HEK293 (cell line): ENCODE results near the gene KCTD19.

Experiments
- CTCF ChIA-PET: fragments of 350-600 bp; formaldehyde crosslinking; extraction: SDS; loops from one replicate; lab custom pipeline; 2021; ENCODE audit warnings: antibody characterized with exemption; lab: Yijun Ruan, JAX
- POLR2A ChIA-PET: fragments of 300-600 bp; formaldehyde crosslinking; extraction: SDS; loops from one replicate; lab custom pipeline; 2020; ENCODE audit warnings: antibody characterized with exemption, inconsistent platforms; lab: Yijun Ruan, JAX
- H3K27ac ChIP-seq: fragments of 200-500 bp; sonication (Bioruptor generic); 2 replicates; pipeline ENCODE4 v1.5.1; 2014; ENCODE audit warnings: low read depth, low read length, control low read depth, inconsistent platforms; ENCODE audit errors: extremely low read depth
- H3K36me3 ChIP-seq, 2 experiments: fragments of 200-500 bp in 1 of 2; sonication (Bioruptor generic) in 1 of 2; 1 replicate in 1 of 2; 2 replicates in 1 of 2; pipeline ENCODE4 v1.5.1; 2014 to 2017; ENCODE audit warnings: inconsistent platforms in 2 of 2, low read length in 2 of 2; ENCODE audit not compliant: control insufficient read depth in 2 of 2, insufficient read depth in 1 of 2
- H3K4me1 ChIP-seq: fragments of 200-500 bp; sonication (Bioruptor generic); 2 replicates; pipeline ENCODE4 v1.5.1; 2014; ENCODE audit warnings: mild to moderate bottlenecking, low read length, inconsistent platforms; ENCODE audit not compliant: control insufficient read depth, insufficient read depth
- H3K4me3 ChIP-seq: 2 replicates; pipeline ENCODE4 v1.5.1; 2011; ENCODE audit warnings: low read depth, mild to moderate bottlenecking, control low read depth, low read length, moderate library complexity
- H3K9me3 ChIP-seq: fragments of 200-500 bp; sonication (Bioruptor generic); 2 replicates; pipeline ENCODE4 v1.5.1; 2014; ENCODE audit warnings: low read depth, low read length, inconsistent platforms; ENCODE audit not compliant: control insufficient read depth, insufficient read depth
- GFI1B ChIP-seq: fragments of 450-650 bp; formaldehyde crosslinking; IDR thresholded peaks from 2 replicates; pipeline ENCODE4 v1.5.1; 2016; ENCODE audit warnings: missing biosample characterization, missing genetic modification characterization
- SP3 ChIP-seq: fragments of 450-650 bp; formaldehyde crosslinking; IDR thresholded peaks from 2 replicates; pipeline ENCODE4 v1.5.1; 2016; ENCODE audit warnings: missing biosample characterization, missing genetic modification characterization
- TCF7L2 ChIP-seq: IDR thresholded peaks from 2 replicates; pipeline ENCODE4 v1.6.1; 2011; ENCODE audit warnings: low read depth, mild to moderate bottlenecking, inconsistent platforms, low read length, moderate library complexity, borderline replicate concordance
- ZBTB11 ChIP-seq: fragments of 450-650 bp; formaldehyde crosslinking; conservative IDR thresholded peaks from 2 replicates; pipeline ENCODE4 v1.5.1; 2016; ENCODE audit warnings: low read depth, missing biosample characterization, missing genetic modification characterization
- ZBTB48 ChIP-seq: fragments of 450-650 bp; formaldehyde crosslinking; IDR thresholded peaks from 2 replicates; pipeline ENCODE4 v1.5.1; 2016; ENCODE audit warnings: missing biosample characterization, missing genetic modification characterization
- ZFP3 ChIP-seq: fragments of 450-650 bp; formaldehyde crosslinking; IDR thresholded peaks from 2 replicates; pipeline ENCODE4 v1.5.1; 2016; ENCODE audit warnings: low read depth, missing biosample characterization, missing genetic modification characterization
- ZNF266 ChIP-seq: fragments of 450-650 bp; formaldehyde crosslinking; IDR thresholded peaks from 2 replicates; pipeline ENCODE4 v1.5.1; 2016; ENCODE audit warnings: missing biosample characterization, missing genetic modification characterization, low read depth
- ZNF341 ChIP-seq: fragments of 450-650 bp; formaldehyde crosslinking; IDR thresholded peaks from 2 replicates; pipeline ENCODE4; 2016; ENCODE audit warnings: low read depth, missing biosample characterization, missing genetic modification characterization
- ZNF426 ChIP-seq: fragments of 450-650 bp; formaldehyde crosslinking; IDR thresholded peaks from 2 replicates; pipeline ENCODE4 v1.5.1; 2017; ENCODE audit warnings: missing biosample characterization, missing genetic modification characterization, mild to moderate bottlenecking, inconsistent platforms, moderate library complexity
- ZNF48 ChIP-seq: fragments of 450-650 bp; formaldehyde crosslinking; IDR thresholded peaks from 2 replicates; pipeline ENCODE4 v1.5.1; 2016; ENCODE audit warnings: missing biosample characterization, missing genetic modification characterization
- ZNF610 ChIP-seq: fragments of 450-650 bp; formaldehyde crosslinking; IDR thresholded peaks from 2 replicates; pipeline ENCODE4 v1.5.1; 2016; ENCODE audit warnings: missing biosample characterization, missing genetic modification characterization, borderline replicate concordance
- ZNF660 ChIP-seq: fragments of 450-650 bp; IDR thresholded peaks from 2 replicates; pipeline ENCODE4 v1.5.1; 2018; ENCODE audit warnings: missing biosample characterization, mild to moderate bottlenecking, missing genetic modification characterization
- TF ChIP-seq, protein P1 (sequence below): fragments of 450-650 bp; formaldehyde crosslinking; IDR thresholded peaks from 2 replicates; pipeline ENCODE4 v1.5.1; 2016; ENCODE audit warnings: missing biosample characterization, missing genetic modification characterization
- TF ChIP-seq, protein P2 (sequence below): fragments of 450-650 bp; formaldehyde crosslinking; IDR thresholded peaks from 2 replicates; pipeline ENCODE4 v1.5.1; 2016; ENCODE audit warnings: missing biosample characterization, missing genetic modification characterization, low read depth
- TF ChIP-seq, protein P3 (sequence below): fragments of 450-650 bp; formaldehyde crosslinking; IDR thresholded peaks from 2 replicates; pipeline ENCODE4 v1.5.1; 2016; ENCODE audit warnings: missing biosample characterization, missing genetic modification characterization, borderline replicate concordance
- TF ChIP-seq, protein P4 (sequence below): fragments of 450-650 bp; formaldehyde crosslinking; IDR thresholded peaks from 2 replicates; pipeline ENCODE4 v1.5.1; 2016; ENCODE audit warnings: missing biosample characterization, missing genetic modification characterization

KCTD19 gene

DNA sequence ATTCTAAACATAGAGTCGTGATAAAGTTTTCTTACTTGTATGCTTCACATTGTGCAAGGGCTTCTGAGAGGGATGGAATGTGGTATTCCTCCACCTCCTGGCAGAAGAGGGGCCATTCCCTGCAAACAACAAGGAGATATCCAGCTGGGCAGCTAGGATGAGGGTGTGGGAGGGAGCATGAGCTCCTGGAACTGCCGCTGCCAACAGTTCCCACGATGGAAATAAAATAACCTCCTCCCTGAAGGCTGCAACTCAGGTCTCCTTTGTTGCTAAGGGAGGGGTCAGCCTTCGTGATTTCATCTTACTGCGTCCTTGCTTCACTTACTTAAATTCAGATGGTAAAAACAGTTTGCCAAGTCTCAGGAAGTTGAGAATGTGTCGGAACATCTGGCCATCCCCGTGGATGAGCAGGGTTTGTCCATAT lies 31.6 kb downstream of the KCTD19 start:
- Histone ChIP-seq H3K9me3 (no peaks in the 10 kb centered on the region), H3K27ac (no peak overlapping the region), H3K36me3 (no peaks in the 10 kb centered on the region), H3K4me3 (no peak overlapping the region), H3K4me1 (no peaks in the 10 kb centered on the region)
- TF ChIP-seq ZNF341 (tag by site-specific recombination): peak; percentile 28
- TF ChIP-seq, protein P1, sequence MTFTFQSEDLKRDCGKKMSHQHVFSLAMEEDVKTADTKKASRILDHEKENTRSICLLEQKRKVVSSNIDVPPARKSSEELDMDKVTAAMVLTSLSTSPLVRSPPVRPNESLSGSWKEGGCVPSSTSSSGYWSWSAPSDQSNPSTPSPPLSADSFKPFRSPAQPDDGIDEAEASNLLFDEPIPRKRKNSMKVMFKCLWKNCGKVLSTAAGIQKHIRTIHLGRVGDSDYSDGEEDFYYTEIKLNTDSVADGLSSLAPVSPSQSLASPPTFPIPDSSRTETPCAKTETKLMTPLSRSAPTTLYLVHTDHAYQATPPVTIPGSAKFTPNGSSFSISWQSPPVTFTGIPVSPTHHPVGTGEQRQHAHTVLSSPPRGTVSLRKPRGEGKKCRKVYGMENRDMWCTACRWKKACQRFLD: no peak
- CTCF ChIA-PET: interaction anchor here (0.6 to 1.0 kb wide), 3 partner anchors 11 to 34 kb away, joined by 3 to 6 read pairs (median 3); no protein-coding TSS in a partner anchor
- POLR2A ChIA-PET: no interaction called here

DNA sequence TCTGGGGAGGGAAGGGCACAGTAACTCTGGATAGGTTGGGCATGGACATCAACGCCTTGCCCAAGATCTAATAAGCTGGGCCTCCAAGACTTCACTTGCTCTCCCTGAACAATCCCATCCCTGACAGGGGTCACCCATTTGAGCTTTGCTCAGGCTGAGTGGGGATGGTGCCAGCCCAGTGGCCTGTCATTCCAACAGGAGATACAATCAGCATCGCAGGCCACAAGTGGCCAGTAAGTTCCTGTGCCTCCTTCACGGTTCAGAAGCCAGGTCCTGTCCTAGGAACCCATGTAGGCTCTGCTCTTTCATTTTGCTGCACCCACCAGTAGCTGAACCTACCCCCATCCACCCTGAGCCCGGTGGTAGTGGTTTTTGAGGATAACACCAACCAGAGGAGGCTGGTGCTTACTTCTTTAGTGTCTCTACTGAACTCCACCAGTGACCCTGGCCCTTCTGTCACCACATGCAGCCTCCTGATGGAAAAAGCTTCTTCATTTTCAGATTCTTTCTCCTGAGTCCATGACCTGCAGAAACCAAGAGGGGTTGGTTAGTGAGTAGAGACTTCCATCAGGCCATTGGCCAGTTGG lies 32.3 kb downstream of the KCTD19 start:
- TF ChIP-seq, protein P2, sequence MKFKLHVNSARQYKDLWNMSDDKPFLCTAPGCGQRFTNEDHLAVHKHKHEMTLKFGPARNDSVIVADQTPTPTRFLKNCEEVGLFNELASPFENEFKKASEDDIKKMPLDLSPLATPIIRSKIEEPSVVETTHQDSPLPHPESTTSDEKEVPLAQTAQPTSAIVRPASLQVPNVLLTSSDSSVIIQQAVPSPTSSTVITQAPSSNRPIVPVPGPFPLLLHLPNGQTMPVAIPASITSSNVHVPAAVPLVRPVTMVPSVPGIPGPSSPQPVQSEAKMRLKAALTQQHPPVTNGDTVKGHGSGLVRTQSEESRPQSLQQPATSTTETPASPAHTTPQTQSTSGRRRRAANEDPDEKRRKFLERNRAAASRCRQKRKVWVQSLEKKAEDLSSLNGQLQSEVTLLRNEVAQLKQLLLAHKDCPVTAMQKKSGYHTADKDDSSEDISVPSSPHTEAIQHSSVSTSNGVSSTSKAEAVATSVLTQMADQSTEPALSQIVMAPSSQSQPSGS (tag by site-specific recombination): no peak
- TF ChIP-seq ZBTB11 (tag by site-specific recombination): no peak
- TF ChIP-seq, protein P3, sequence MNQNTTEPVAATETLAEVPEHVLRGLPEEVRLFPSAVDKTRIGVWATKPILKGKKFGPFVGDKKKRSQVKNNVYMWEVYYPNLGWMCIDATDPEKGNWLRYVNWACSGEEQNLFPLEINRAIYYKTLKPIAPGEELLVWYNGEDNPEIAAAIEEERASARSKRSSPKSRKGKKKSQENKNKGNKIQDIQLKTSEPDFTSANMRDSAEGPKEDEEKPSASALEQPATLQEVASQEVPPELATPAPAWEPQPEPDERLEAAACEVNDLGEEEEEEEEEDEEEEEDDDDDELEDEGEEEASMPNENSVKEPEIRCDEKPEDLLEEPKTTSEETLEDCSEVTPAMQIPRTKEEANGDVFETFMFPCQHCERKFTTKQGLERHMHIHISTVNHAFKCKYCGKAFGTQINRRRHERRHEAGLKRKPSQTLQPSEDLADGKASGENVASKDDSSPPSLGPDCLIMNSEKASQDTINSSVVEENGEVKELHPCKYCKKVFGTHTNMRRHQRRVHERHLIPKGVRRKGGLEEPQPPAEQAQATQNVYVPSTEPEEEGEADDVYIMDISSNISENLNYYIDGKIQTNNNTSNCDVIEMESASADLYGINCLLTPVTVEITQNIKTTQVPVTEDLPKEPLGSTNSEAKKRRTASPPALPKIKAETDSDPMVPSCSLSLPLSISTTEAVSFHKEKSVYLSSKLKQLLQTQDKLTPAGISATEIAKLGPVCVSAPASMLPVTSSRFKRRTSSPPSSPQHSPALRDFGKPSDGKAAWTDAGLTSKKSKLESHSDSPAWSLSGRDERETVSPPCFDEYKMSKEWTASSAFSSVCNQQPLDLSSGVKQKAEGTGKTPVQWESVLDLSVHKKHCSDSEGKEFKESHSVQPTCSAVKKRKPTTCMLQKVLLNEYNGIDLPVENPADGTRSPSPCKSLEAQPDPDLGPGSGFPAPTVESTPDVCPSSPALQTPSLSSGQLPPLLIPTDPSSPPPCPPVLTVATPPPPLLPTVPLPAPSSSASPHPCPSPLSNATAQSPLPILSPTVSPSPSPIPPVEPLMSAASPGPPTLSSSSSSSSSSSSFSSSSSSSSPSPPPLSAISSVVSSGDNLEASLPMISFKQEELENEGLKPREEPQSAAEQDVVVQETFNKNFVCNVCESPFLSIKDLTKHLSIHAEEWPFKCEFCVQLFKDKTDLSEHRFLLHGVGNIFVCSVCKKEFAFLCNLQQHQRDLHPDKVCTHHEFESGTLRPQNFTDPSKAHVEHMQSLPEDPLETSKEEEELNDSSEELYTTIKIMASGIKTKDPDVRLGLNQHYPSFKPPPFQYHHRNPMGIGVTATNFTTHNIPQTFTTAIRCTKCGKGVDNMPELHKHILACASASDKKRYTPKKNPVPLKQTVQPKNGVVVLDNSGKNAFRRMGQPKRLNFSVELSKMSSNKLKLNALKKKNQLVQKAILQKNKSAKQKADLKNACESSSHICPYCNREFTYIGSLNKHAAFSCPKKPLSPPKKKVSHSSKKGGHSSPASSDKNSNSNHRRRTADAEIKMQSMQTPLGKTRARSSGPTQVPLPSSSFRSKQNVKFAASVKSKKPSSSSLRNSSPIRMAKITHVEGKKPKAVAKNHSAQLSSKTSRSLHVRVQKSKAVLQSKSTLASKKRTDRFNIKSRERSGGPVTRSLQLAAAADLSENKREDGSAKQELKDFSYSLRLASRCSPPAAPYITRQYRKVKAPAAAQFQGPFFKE (tag by site-specific recombination): no peak
- TF ChIP-seq, protein P1: no peak
- TF ChIP-seq ZNF48 (tag by site-specific recombination): no peak
- TF ChIP-seq ZNF426 (tag by site-specific recombination): no peak
- TF ChIP-seq SP3 (tag by site-specific recombination): no peak
- TF ChIP-seq ZNF610: no peak
- no peak for TF ChIP-seq ZNF266 (tag by site-specific recombination)
- no peak for TF ChIP-seq GFI1B
- no peak for TF ChIP-seq ZNF660 (tag by site-specific recombination)
- TF ChIP-seq, protein P4, sequence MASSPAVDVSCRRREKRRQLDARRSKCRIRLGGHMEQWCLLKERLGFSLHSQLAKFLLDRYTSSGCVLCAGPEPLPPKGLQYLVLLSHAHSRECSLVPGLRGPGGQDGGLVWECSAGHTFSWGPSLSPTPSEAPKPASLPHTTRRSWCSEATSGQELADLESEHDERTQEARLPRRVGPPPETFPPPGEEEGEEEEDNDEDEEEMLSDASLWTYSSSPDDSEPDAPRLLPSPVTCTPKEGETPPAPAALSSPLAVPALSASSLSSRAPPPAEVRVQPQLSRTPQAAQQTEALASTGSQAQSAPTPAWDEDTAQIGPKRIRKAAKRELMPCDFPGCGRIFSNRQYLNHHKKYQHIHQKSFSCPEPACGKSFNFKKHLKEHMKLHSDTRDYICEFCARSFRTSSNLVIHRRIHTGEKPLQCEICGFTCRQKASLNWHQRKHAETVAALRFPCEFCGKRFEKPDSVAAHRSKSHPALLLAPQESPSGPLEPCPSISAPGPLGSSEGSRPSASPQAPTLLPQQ (tag by site-specific recombination): no peak
- TF ChIP-seq TCF7L2: no peak
- TF ChIP-seq ZBTB48: no peak
- no peak for TF ChIP-seq ZFP3
- H3K9me3 ChIP-seq: no peaks in the 10 kb centered on the region

More for the DNA sequence above, 32.3 kb downstream of the KCTD19 start:
- H3K36me3 ChIP-seq: no peaks in the 10 kb centered on the region
- no peaks in the 10 kb centered on the region for H3K4me1 ChIP-seq
- CTCF ChIA-PET: interaction anchor here (0.6 to 1.1 kb wide), 3 partner anchors 10 to 12 kb away, joined by 3 to 6 read pairs (median 5); no protein-coding TSS in a partner anchor
- no peak overlapping the region for H3K4me3 ChIP-seq
- POLR2A ChIA-PET: no interaction called here
- no peak overlapping the region for H3K27ac ChIP-seq
